Adipocyte (in vitro differentiated cells): ENCODE results near the gene FOXK2.
A peak's percentile ranks its signal among the peaks of the same experiment; 100 is the strongest.

Experiments
- DNase-seq: peaks from one replicate; pipeline ENCODE4 v3.0.0-alpha.2; 2015; ENCODE audit warnings: low read depth
- H3K27me3 ChIP-seq: replicated peaks from 2 replicates; pipeline ENCODE4 v1.7.0; 2013; ENCODE audit warnings: mild to moderate bottlenecking, low read length, moderate library complexity; ENCODE audit not compliant: control insufficient read depth, insufficient read depth
- H3K36me3 ChIP-seq: 2 replicates; pipeline ENCODE4 v1.7.0; 2013; ENCODE audit warnings: low read length, mild to moderate bottlenecking, moderate library complexity; ENCODE audit not compliant: control insufficient read depth, insufficient read depth, severe bottlenecking
- H3K4me1 ChIP-seq: 2 replicates; pipeline ENCODE4 v1.7.0; 2013; ENCODE audit warnings: mild to moderate bottlenecking, low read length, moderate library complexity; ENCODE audit not compliant: control insufficient read depth, insufficient read depth
- H3K4me3 ChIP-seq: 2 replicates; pipeline ENCODE4 v1.7.0; 2013; ENCODE audit warnings: mild to moderate bottlenecking, low read length, moderate library complexity
- H3K9ac ChIP-seq: 2 replicates; pipeline ENCODE4 v1.7.0; 2013; ENCODE audit warnings: mild to moderate bottlenecking, low read length, moderate library complexity
- H3K9me3 ChIP-seq: 2 replicates; pipeline ENCODE4 v1.7.0; 2013; ENCODE audit warnings: mild to moderate bottlenecking, low read length, moderate library complexity; ENCODE audit not compliant: control insufficient read depth

The FOXK2 gene

GRCh38 chr17:82517230-82517865, 2.2 kb upstream of the FOXK2 start:
- no peak overlapping the region for H3K9ac ChIP-seq
- no peak for DNase-seq
- H3K36me3 ChIP-seq, result no peaks in the 10 kb centered on the region
- peaks cover 5% of the 10 kb centered on the region for H3K4me1 ChIP-seq
- H3K27me3 ChIP-seq, result no peaks in the 10 kb centered on the region
- no peak overlapping the region for H3K4me3 ChIP-seq
- H3K9me3 ChIP-seq, result no peaks in the 10 kb centered on the region

GRCh38 chr17:82519971-82520903, 705 bp downstream of the FOXK2 start:
- H3K4me3 ChIP-seq, result peak overlapping the region; percentile 84
- H3K4me1 ChIP-seq, result peaks cover 7% of the 10 kb centered on the region
- peak; percentile 68 for DNase-seq
- peak overlapping the region; percentile 79 for H3K9ac ChIP-seq
- no peaks in the 10 kb centered on the region for H3K27me3 ChIP-seq
- no peaks in the 10 kb centered on the region for H3K9me3 ChIP-seq
- H3K36me3 ChIP-seq, result no peaks in the 10 kb centered on the region

- H3K4me3 ChIP-seq, result no peak overlapping the region
- no peak overlapping the region for H3K9ac ChIP-seq
- no peaks in the 10 kb centered on the region for H3K27me3 ChIP-seq
- H3K9me3 ChIP-seq, result no peaks in the 10 kb centered on the region
- DNase-seq, result no peak
- no peaks in the 10 kb centered on the region for H3K36me3 ChIP-seq
- H3K4me1 ChIP-seq, result peaks cover 35% of the 10 kb centered on the region
These were observed 5.0 kb downstream of the FOXK2 start for GRCh38 chr17:82524540-82524939.

DNA sequence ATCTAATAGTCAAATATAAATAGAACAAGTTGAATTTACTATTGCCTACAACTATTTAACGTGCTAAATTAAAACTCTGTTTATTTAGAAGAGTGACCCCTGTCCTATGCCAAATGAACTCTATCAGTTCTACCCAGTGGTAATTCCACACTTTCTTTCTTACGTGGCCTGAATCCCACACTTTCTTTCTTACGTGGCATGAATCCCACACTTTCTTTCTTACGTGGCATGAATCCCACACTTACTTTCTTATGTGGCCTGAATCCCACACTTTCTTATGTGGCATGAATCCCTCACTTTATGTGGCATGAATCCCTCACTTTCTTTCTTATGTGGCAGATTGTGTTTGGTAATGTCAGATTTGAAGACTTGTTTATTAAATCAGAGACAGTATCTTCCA, 6.2 kb downstream of the FOXK2 start:
- no peaks in the 10 kb centered on the region for H3K27me3 ChIP-seq
- H3K9ac ChIP-seq, result no peak overlapping the region
- H3K4me1 ChIP-seq, result peaks cover 42% of the 10 kb centered on the region
- DNase-seq, result no peak
- H3K4me3 ChIP-seq, result no peak overlapping the region
- no peaks in the 10 kb centered on the region for H3K36me3 ChIP-seq
- no peaks in the 10 kb centered on the region for H3K9me3 ChIP-seq

- Histone ChIP-seq H3K36me3 (no peaks in the 10 kb centered on the region), H3K9ac (no peak overlapping the region), H3K27me3 (no peaks in the 10 kb centered on the region), H3K4me1 (peaks cover 46% of the 10 kb centered on the region), H3K9me3 (no peaks in the 10 kb centered on the region), H3K4me3 (peak overlapping the region; percentile 0)
- no peak for DNase-seq
These were observed 8.4 kb downstream of the FOXK2 start for GRCh38 chr17:82527898-82528297.

DNA sequence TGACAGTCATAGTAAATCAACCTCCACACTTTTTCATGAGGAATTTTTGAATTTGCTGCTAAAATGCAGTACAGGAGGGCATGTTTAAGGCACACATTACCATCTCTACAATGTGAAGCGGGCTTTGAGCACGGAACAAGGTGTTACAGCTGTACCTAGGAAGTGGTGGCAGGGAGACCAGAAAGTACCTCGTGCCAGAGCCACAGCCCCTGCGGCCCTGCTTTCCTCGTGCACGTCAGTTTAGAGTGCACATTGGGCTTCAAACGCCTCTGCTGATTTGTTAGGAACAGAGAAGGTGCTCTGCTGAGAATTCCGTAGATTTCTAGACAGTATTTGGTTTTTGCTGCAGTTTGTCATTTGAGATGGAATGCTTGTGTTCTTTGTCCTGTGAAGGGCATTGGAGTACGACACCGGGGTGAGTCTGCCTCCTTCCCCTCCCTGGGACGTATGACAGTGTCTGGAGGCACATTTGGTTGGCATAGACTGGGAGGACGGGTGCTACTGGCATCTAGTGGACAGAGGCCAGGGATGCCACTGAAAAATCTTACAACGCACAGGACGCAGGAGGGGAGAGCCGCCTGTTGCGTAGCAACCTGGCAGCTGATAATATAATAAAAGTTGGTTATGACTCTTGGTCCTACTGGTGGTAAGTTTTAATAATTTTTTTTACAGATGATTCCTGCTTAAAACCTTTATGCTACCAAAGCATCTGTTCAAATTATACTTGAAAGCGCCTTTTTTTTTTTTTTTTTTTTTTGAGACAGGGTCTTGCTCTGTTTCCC, 9.1 kb downstream of the FOXK2 start:
- Histone ChIP-seq H3K9me3 (no peaks in the 10 kb centered on the region), H3K4me3 (peak overlapping the region; percentile 0), H3K4me1 (peaks cover 46% of the 10 kb centered on the region), H3K9ac (peak overlapping the region; percentile 29), H3K27me3 (no peaks in the 10 kb centered on the region), H3K36me3 (no peaks in the 10 kb centered on the region)
- DNase-seq, result no peak

DNA sequence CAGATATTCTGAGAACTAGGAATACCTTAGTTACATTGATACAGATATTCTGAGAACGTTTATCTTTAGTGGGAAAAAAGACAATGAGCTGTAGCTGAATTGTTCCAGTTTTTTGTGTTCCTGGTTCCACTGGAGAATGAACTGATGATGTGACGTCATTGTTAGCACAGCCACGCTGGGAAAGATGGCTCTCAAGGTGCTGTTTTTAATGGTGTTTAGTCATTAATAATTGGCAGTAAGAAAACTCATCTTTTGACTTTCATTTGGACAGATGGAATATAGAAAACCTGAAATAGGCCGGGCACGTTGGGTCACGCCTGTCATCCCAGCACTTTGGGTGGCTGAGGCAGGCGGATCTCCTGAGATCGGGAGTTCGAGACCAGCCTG, 10.4 kb downstream of the FOXK2 start:
- Histone ChIP-seq H3K4me1 (peaks cover 46% of the 10 kb centered on the region), H3K36me3 (no peaks in the 10 kb centered on the region), H3K9ac (no peak overlapping the region), H3K9me3 (no peaks in the 10 kb centered on the region), H3K27me3 (no peaks in the 10 kb centered on the region), H3K4me3 (no peak overlapping the region)
- DNase-seq, result no peak

- Histone ChIP-seq H3K9ac (no peak overlapping the region), H3K9me3 (no peaks in the 10 kb centered on the region), H3K4me3 (no peak overlapping the region), H3K27me3 (no peaks in the 10 kb centered on the region), H3K36me3 (no peaks in the 10 kb centered on the region), H3K4me1 (peaks cover 48% of the 10 kb centered on the region)
- peak; percentile 51 for DNase-seq
These were observed 11.9 kb downstream of the FOXK2 start for GRCh38 chr17:82531431-82531881.

DNA sequence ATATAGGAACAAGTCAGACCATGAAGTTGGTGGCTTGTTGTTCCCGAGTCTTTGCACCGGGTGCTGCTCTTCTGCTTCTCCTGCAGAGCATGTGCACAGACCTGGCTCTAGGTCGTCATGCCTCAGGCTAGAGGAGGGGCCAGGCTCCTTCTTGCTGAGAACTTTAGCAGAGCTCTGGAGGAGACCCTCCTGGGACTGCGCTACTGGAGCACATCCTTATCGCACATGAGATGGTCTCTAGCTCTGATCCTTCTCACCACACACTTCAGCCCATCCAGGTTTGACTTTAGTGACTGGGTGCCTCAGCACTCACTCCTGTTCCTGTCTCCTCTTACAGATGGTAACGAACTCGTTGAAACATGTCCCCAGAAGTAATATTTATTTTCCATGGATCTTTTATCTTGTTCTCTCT, 14.9 kb downstream of the FOXK2 start:
- H3K27me3 ChIP-seq, result no peaks in the 10 kb centered on the region
- no peaks in the 10 kb centered on the region for H3K9me3 ChIP-seq
- H3K9ac ChIP-seq, result no peak overlapping the region
- H3K36me3 ChIP-seq, result no peaks in the 10 kb centered on the region
- no peak for DNase-seq
- peaks cover 52% of the 10 kb centered on the region for H3K4me1 ChIP-seq
- H3K4me3 ChIP-seq, result no peak overlapping the region

- H3K4me3 ChIP-seq, result peak overlapping the region; percentile 67
- H3K4me1 ChIP-seq, result peaks cover 34% of the 10 kb centered on the region
- H3K9me3 ChIP-seq, result no peaks in the 10 kb centered on the region
- H3K9ac ChIP-seq, result peak overlapping the region; percentile 75
- no peaks in the 10 kb centered on the region for H3K36me3 ChIP-seq
- peak; percentile 61 for DNase-seq
- no peaks in the 10 kb centered on the region for H3K27me3 ChIP-seq
These were observed 17.1 kb downstream of the FOXK2 start for GRCh38 chr17:82536512-82537201.
